ENCODE data around the gene TIGAR. TPM values are rescaled to one million over a fixed set of nuclear protein-coding genes. Genes with fewer than 3 reads are reported as not detected.

Gene TIGAR
- total and polyA plus RNA-seq, 7 experiments from 2014 or later: 4.4 to 15.8 (median 8.2) TPM

DNA sequence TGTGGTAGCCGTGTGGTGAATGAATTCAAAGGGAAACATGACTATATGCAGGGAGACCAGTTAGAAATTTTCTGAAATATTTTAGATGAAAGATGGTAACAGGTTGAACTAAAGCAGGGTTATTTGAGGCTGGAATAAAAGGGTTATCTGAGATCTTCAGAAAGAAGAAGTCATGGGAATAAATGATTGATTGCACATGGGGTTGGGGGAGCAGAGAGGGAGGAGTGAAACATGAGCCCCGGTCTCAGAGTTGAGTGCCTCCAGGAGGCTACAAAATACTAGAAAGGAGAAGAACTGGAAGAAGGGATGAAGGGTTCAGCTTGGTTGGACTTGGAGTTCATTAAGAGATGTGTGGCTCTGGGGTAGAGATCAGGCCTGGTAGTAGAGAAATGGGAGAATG is 74.8 kb downstream of the TIGAR start:
- intact Hi-C loops (cut with micrococcal nuclease): no loop called here
- DNase-seq (no peak), ATAC-seq (no peak)
- no peaks in the 10 kb centered on the region for H3K9me3 Mint-ChIP-seq
- H3K27me3 Mint-ChIP-seq: peaks cover 12 to 59% (median 28%) of the 10 kb centered on the region in 5 donors
- H3K4me1 ChIP-seq (ENCODE audit: control insufficient read depth in 2 of 2, insufficient read depth in 2 of 2, low read length in 2 of 2): no peaks in the 10 kb centered on the region
- no peaks in the 10 kb centered on the region for H3K36me3 ChIP-seq (ENCODE audit: control insufficient read depth in 2 of 3, insufficient read depth in 3 of 3, low read length in 3 of 3)
- no peaks in the 10 kb centered on the region for H3K9me3 ChIP-seq (ENCODE audit: control insufficient read depth in 2 of 3, low read length in 3 of 3)
- no peak overlapping the region for H3K27ac Mint-ChIP-seq
- H3K4me3 ChIP-seq (ENCODE audit: low read length): no peak overlapping the region
- peaks cover 0 to 4% (median 0%) of the 10 kb centered on the region in 5 donors for H3K36me3 Mint-ChIP-seq
- H3K4me3 Mint-ChIP-seq: no peak overlapping the region
- ChIA-PET CTCF (no interaction called here), POLR2A (no interaction called here)
- H3K27ac ChIP-seq (ENCODE audit: low read depth, low read length): no peak overlapping the region
- H3K27me3 ChIP-seq (ENCODE audit: control insufficient read depth in 2 of 2, insufficient read depth in 2 of 2, low read length in 2 of 2): no peaks in the 10 kb centered on the region
- peaks cover 0 to 3% (median 0%) of the 10 kb centered on the region in 7 donors for H3K4me1 Mint-ChIP-seq

GRCh38 chr12:4401117-4401516 is 80.1 kb downstream of the TIGAR start:
- no peaks in the 10 kb centered on the region for H3K27me3 ChIP-seq (ENCODE audit: control insufficient read depth in 2 of 2, insufficient read depth in 2 of 2, low read length in 2 of 2)
- no peaks in the 10 kb centered on the region for H3K36me3 ChIP-seq (ENCODE audit: control insufficient read depth in 2 of 3, insufficient read depth in 3 of 3, low read length in 3 of 3)
- no peaks in the 10 kb centered on the region for H3K9me3 ChIP-seq (ENCODE audit: control insufficient read depth in 2 of 3, low read length in 3 of 3)
- H3K36me3 Mint-ChIP-seq: no peaks in the 10 kb centered on the region
- H3K4me3 Mint-ChIP-seq: no peak overlapping the region
- intact Hi-C loops (cut with micrococcal nuclease): no loop called here
- no peak overlapping the region for H3K27ac ChIP-seq (ENCODE audit: low read depth, low read length)
- no peaks in the 10 kb centered on the region for H3K4me1 ChIP-seq (ENCODE audit: control insufficient read depth in 2 of 2, insufficient read depth in 2 of 2, low read length in 2 of 2)
- ChIA-PET POLR2A (no interaction called here), CTCF (no interaction called here)
- H3K4me1 Mint-ChIP-seq: no peaks in the 10 kb centered on the region
- DNase-seq (no peak), ATAC-seq (no peak)
- peaks cover 0 to 2% (median 0%) of the 10 kb centered on the region in 11 donors for H3K9me3 Mint-ChIP-seq
- no peak overlapping the region for H3K4me3 ChIP-seq (ENCODE audit: low read length)
- H3K27ac Mint-ChIP-seq: no peak overlapping the region
- H3K27me3 Mint-ChIP-seq: peaks cover 0 to 36% (median 10%) of the 10 kb centered on the region in 5 donors

DNA sequence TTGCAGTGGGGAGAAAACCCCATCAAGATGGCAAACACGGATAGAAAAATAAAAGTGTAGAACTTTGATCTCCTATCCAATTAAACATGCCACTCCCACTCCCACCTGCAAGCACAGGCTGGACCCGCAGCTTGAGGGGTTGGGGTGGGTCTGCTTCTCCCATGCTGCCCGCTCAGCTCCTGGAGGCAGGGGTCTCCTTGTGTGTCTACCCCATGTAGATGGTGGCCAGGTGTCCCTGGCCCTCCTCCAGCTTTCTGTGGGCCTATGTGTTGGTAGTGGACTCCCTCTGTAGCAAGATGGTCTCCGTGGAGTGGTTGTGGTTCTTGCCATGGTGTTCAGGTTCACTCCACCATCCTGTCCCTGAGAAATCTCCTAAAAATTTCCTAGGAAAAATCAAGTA is 82.0 kb downstream of the TIGAR start:
- intact Hi-C loops (cut with micrococcal nuclease): no loop called here
- no peak for ATAC-seq
- ChIA-PET POLR2A (no interaction called here), CTCF (no interaction called here)
- H3K27ac ChIP-seq (ENCODE audit: low read depth, low read length): no peak overlapping the region
- H3K4me3 ChIP-seq (ENCODE audit: low read length): no peak overlapping the region
- H3K4me1 Mint-ChIP-seq: no peaks in the 10 kb centered on the region
- no peak for DNase-seq
- no peaks in the 10 kb centered on the region for H3K4me1 ChIP-seq (ENCODE audit: control insufficient read depth in 2 of 2, insufficient read depth in 2 of 2, low read length in 2 of 2)
- H3K36me3 ChIP-seq (ENCODE audit: control insufficient read depth in 2 of 3, insufficient read depth in 3 of 3, low read length in 3 of 3): no peaks in the 10 kb centered on the region
- H3K27me3 Mint-ChIP-seq: peaks cover 0 to 27% (median 10%) of the 10 kb centered on the region in 5 donors
- no peak overlapping the region for H3K27ac Mint-ChIP-seq
- peaks cover 0 to 2% (median 0%) of the 10 kb centered on the region in 11 donors for H3K9me3 Mint-ChIP-seq
- no peaks in the 10 kb centered on the region for H3K36me3 Mint-ChIP-seq
- H3K27me3 ChIP-seq (ENCODE audit: control insufficient read depth in 2 of 2, insufficient read depth in 2 of 2, low read length in 2 of 2): no peaks in the 10 kb centered on the region
- no peaks in the 10 kb centered on the region for H3K9me3 ChIP-seq (ENCODE audit: control insufficient read depth in 2 of 3, low read length in 3 of 3)
- H3K4me3 Mint-ChIP-seq: no peak overlapping the region

Other genes starting within 250 kb of the TIGAR start
- gene CCND2, start 47.5 kb upstream of the TIGAR start, total RNA-seq: 100 to 1,000 TPM in 3 of 5 experiments, 10 to 100 TPM in 2; 95.7 to 659 (median 125) TPM
- 10 to 100 TPM; 57.3 to 65.1 TPM for gene CCND2, start 47.5 kb upstream of the TIGAR start, polyA plus RNA-seq
- not detected for gene FGF23, start 58.5 kb downstream of the TIGAR start, total RNA-seq
- not detected for gene FGF23, start 58.5 kb downstream of the TIGAR start, polyA plus RNA-seq
- not detected for gene FGF6, start 124.6 kb downstream of the TIGAR start, total RNA-seq
- not detected for gene FGF6, start 124.6 kb downstream of the TIGAR start, polyA plus RNA-seq
- 10 to 100 TPM in 1 of 5 experiments, 1 to 10 TPM in 3, under 1 TPM in 1; 0.13 to 37.6 (median 1.7) TPM for gene RAD51AP1, start 217.7 kb downstream of the TIGAR start, total RNA-seq
- 1 to 10 TPM in 1 of 2 donors, under 1 TPM in 1; 0.73 to 1.1 TPM for gene RAD51AP1, start 217.7 kb downstream of the TIGAR start, polyA plus RNA-seq
- 10 to 100 TPM in 4 of 5 experiments, 1 to 10 TPM in 1; 9.8 to 25.1 (median 22.0) TPM for gene DYRK4, start 241.0 kb downstream of the TIGAR start, total RNA-seq
- gene DYRK4, start 241.0 kb downstream of the TIGAR start, polyA plus RNA-seq: 10 to 100 TPM; 37.4 to 50.9 TPM

All from naive thymus-derived CD4-positive, alpha-beta T cell (primary cell).